Nephron (organoid): ENCODE data around the gene PCDH9.

ENCODE experiments used
- H3K27ac Mint-ChIP-seq, 3 experiments: 2 replicates each; pipeline ENCODE4 v1.8.0; 2020; ENCODE audit warnings: mixed read lengths in 3 of 3, mild to moderate bottlenecking in 2 of 3, moderate library complexity in 1 of 3
- H3K27me3 Mint-ChIP-seq: 2 replicates; pipeline ENCODE4 v1.8.0; 2021; ENCODE audit warnings: low read depth, mild to moderate bottlenecking, moderate library complexity, mixed read lengths
- H3K36me3 Mint-ChIP-seq: 2 replicates; pipeline ENCODE4 v1.8.0; 2020; ENCODE audit warnings: low read depth, mixed read lengths
- H3K4me1 Mint-ChIP-seq: 2 replicates; pipeline ENCODE4 v1.8.0; 2020; ENCODE audit warnings: mixed read lengths
- H3K4me3 Mint-ChIP-seq, 3 experiments: 2 replicates each; pipeline ENCODE4 v1.8.0; 2020; ENCODE audit warnings: mild to moderate bottlenecking in 3 of 3, mixed read lengths in 3 of 3, moderate library complexity in 2 of 3
- H3K9me3 Mint-ChIP-seq: 2 replicates; pipeline ENCODE4 v1.8.0; 2020; ENCODE audit warnings: mixed read lengths
- CTCF ChIP-seq, 3 experiments: fragments of 200-600 bp; sonication (generic); IDR thresholded peaks; one replicate each; pipeline ENCODE4 v1.5.0; 2021; ENCODE audit warnings: antibody characterized with exemption in 3 of 3; ENCODE audit not compliant: unreplicated experiment in 3 of 3

PCDH9 gene

DNA sequence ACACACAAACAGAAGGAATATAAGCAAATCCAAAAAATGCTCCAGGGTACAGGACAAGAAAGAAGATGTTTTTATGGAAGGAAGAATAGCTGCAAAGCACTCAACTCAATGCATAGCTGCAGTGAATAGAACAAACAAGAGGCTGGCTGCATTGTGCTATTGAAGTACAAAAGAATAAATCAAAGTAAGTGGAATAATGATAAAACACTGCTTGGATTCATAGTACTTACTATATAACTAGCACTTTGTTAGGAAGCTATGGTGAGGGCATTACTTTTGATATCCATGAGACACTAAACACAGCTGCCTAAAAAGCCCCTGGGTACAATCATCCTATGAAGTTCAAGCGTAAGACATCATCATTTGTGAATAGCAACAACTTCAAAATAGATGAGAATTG, 350.1 kb downstream of the PCDH9 start:
- H3K36me3 Mint-ChIP-seq = peaks cover 13% of the 10 kb centered on the region
- no peak for TF ChIP-seq CTCF (IDR thresholded peaks at IDR 0.05; ENCODE audit: unreplicated experiment in 3 of 3)

DNA sequence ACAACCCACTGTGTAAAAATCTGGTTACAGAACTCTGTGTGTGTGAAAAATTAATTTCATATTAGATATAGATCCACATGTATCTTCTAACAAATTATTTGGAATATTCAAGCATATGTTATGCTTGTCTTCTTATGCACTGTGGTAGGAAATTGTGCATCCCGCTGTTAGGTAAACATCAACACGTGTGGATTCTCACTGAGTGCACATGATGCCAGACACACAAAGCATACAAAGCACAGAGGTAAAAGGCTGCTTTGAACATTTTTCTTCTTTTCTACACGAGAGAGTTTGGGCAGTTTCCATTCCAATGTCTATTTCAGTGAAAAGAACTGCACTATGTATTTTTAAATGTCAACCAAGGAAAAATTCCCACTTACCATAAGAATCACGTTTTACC, 354.9 kb downstream of the PCDH9 start:
- Mint-ChIP-seq H3K27ac (peak overlapping the region in 1 of 3 experiments; percentile 43), H3K36me3 (peaks cover 10% of the 10 kb centered on the region), H3K4me3 (no peak overlapping the region)

More for the DNA sequence above, 350.1 kb downstream of the PCDH9 start:
- Mint-ChIP-seq H3K4me3 (no peak overlapping the region), H3K4me1 (no peaks in the 10 kb centered on the region), H3K27me3 (no peaks in the 10 kb centered on the region), H3K9me3 (peaks cover 7% of the 10 kb centered on the region), H3K27ac (no peak overlapping the region)

GRCh38 chr13:66864627-66865026, 365.5 kb downstream of the PCDH9 start:
- Mint-ChIP-seq H3K4me3 (no peak overlapping the region), H3K9me3 (peaks cover 2% of the 10 kb centered on the region), H3K4me1 (peaks cover 26% of the 10 kb centered on the region), H3K27me3 (no peaks in the 10 kb centered on the region), H3K27ac (no peak overlapping the region), H3K36me3 (peaks cover 6% of the 10 kb centered on the region)
- TF ChIP-seq CTCF (IDR thresholded peaks at IDR 0.05; ENCODE audit: unreplicated experiment in 3 of 3) = no peak

More for the DNA sequence above, 354.9 kb downstream of the PCDH9 start:
- no peaks in the 10 kb centered on the region for H3K27me3 Mint-ChIP-seq
- peaks cover 5% of the 10 kb centered on the region for H3K9me3 Mint-ChIP-seq
- TF ChIP-seq CTCF (IDR thresholded peaks at IDR 0.05; ENCODE audit: unreplicated experiment in 3 of 3) = no peak
- H3K4me1 Mint-ChIP-seq = no peaks in the 10 kb centered on the region

GRCh38 chr13:66860878-66861417, 369.2 kb downstream of the PCDH9 start:
- TF ChIP-seq CTCF (IDR thresholded peaks at IDR 0.05; ENCODE audit: unreplicated experiment in 3 of 3) = no peak
- H3K9me3 Mint-ChIP-seq = no peaks in the 10 kb centered on the region
- no peak overlapping the region for H3K4me3 Mint-ChIP-seq
- H3K4me1 Mint-ChIP-seq = peaks cover 28% of the 10 kb centered on the region
- H3K36me3 Mint-ChIP-seq = peaks cover 3% of the 10 kb centered on the region
- H3K27ac Mint-ChIP-seq = peak overlapping the region in 1 of 3 experiments; percentile 65
- H3K27me3 Mint-ChIP-seq = no peaks in the 10 kb centered on the region

- Mint-ChIP-seq H3K9me3 (no peaks in the 10 kb centered on the region), H3K4me1 (peaks cover 28% of the 10 kb centered on the region), H3K36me3 (no peaks in the 10 kb centered on the region), H3K27me3 (no peaks in the 10 kb centered on the region), H3K27ac (peak overlapping the region in 1 of 3 experiments; percentile 65), H3K4me3 (no peak overlapping the region)
- no peak for TF ChIP-seq CTCF (IDR thresholded peaks at IDR 0.05; ENCODE audit: unreplicated experiment in 3 of 3)
Measured at GRCh38 chr13:66859934-66860877, 369.9 kb downstream of the PCDH9 start.
